HCT116 (cell line): Measurements from ENCODE around the gene USP10. TPM values are rescaled to one million over a fixed set of nuclear protein-coding genes. Genes with fewer than 3 reads are reported as not detected.

ENCODE experiments used
- ATAC-seq: fragments of 200-7000 bp; cut with Tn5 transposase; 2 replicates; pipeline ENCODE4 v1.9.1; 2020; ENCODE audit warnings: mild to moderate bottlenecking, moderate library complexity
- BruUV-seq: library from RNA; stranded (reverse); fragments of 400-500 nt; replicated peaks from 2 replicates; lab custom pipeline; 2021; lab: Mats Ljungman, UMichigan
- CTCF ChIA-PET: fragments of 300-600 bp; sonication (Branson Sonifier 250); formaldehyde crosslinking; loops from one replicate; lab custom pipeline; 2021; ENCODE audit warnings: antibody characterized with exemption; lab: Charles Lee
- POLR2A ChIA-PET: fragments of 300-600, 350-600 bp; sonication (Branson Sonifier 250); formaldehyde crosslinking; loops from one replicate; lab custom pipeline; 2021; ENCODE audit warnings: antibody characterized with exemption; lab: Charles Lee
- RAD21 ChIA-PET, 2 experiments: fragments of 300-600 bp; sonication (Branson Sonifier 250); formaldehyde crosslinking; loops; one replicate each; lab custom pipeline; 2023; ENCODE audit warnings: low total read pairs in 2 of 2; ENCODE audit not compliant: uncharacterized antibody in 2 of 2, unreplicated experiment in 2 of 2, low non-redundant PET in 1 of 2; lab: Charles Lee
- DNase-seq: peaks from one replicate; pipeline ENCODE4 v3.0.0-alpha.2; 2010; ENCODE audit warnings: low read depth, low spot score
- H2AFZ ChIP-seq: fragments of 200-600 bp; shearing (Covaris generic), sonication (generic); 2 replicates; pipeline ENCODE4 v1.6.1; 2017; ENCODE audit warnings: low read depth, mixed run types, mixed read lengths, antibody characterized with exemption, low read length; ENCODE audit not compliant: poor library complexity, severe bottlenecking
- H3K27ac ChIP-seq: 2 replicates; pipeline ENCODE4 v1.5.1; 2012; ENCODE audit warnings: low read depth, low read length
- H3K27me3 ChIP-seq: fragments of 200-600 bp; sonication (generic); 2 replicates; pipeline ENCODE4 v1.6.1; 2016; ENCODE audit warnings: mixed run types, low read length, mixed read lengths; ENCODE audit not compliant: insufficient read depth
- H3K36me3 ChIP-seq, 2 experiments: fragments of 200-500 bp in 1 of 2; fragments of 200-600 bp in 1 of 2; sonication (Bioruptor generic) in 1 of 2; sonication (generic) in 1 of 2; 2 replicates each; pipeline versions ENCODE4 v1.5.1 to v1.6.1; 2014 to 2016; ENCODE audit warnings: low read length in 2 of 2, inconsistent platforms in 1 of 2, mixed read lengths in 1 of 2, mixed run types in 1 of 2; ENCODE audit not compliant: insufficient read depth in 2 of 2, control insufficient read depth in 1 of 2
- H3K4me1 ChIP-seq, 2 experiments: fragments of 200-600 bp in 1 of 2; sonication (generic) in 1 of 2; 2 replicates each; pipeline versions ENCODE4 v1.5.1 to v1.6.1; 2012 to 2017; ENCODE audit warnings: low read length in 2 of 2, inconsistent platforms in 1 of 2, mild to moderate bottlenecking in 1 of 2, mixed read lengths in 1 of 2, mixed run types in 1 of 2, moderate library complexity in 1 of 2; ENCODE audit not compliant: insufficient read depth in 2 of 2, control insufficient read depth in 1 of 2
- H3K4me2 ChIP-seq: fragments of 200-600 bp; sonication (generic); 2 replicates; pipeline ENCODE4 v1.6.1; 2017; ENCODE audit warnings: mixed run types, low read length, mixed read lengths
- H3K4me3 ChIP-seq, 2 experiments: fragments of 200-600 bp in 1 of 2; sonication (generic) in 1 of 2; replicated peaks in 1 of 2; 2 replicates each; pipeline ENCODE4 v1.5.1; 2011 to 2016; ENCODE audit warnings: low read length in 2 of 2, control low read depth in 1 of 2, low read depth in 1 of 2, mild to moderate bottlenecking in 1 of 2, mixed read lengths in 1 of 2, mixed run types in 1 of 2
- H3K79me2 ChIP-seq: fragments of 200-600 bp; sonication (generic); 2 replicates; pipeline ENCODE4 v1.6.1; 2017; ENCODE audit warnings: mild to moderate bottlenecking, mixed run types, low read length, moderate library complexity, mixed read lengths; ENCODE audit not compliant: insufficient read depth
- H3K9ac ChIP-seq: fragments of 200-600 bp; sonication (generic); 2 replicates; pipeline ENCODE4 v1.6.1; 2016; ENCODE audit warnings: low read length, mixed read lengths
- H3K9me2 ChIP-seq: fragments of 200-600 bp; sonication (generic), shearing (Covaris generic); 2 replicates; pipeline ENCODE4 v1.6.1; 2017; ENCODE audit warnings: mixed run types, mild to moderate bottlenecking, moderate library complexity; ENCODE audit not compliant: insufficient read depth
- H3K9me3 ChIP-seq, 2 experiments: fragments of 200-500 bp in 1 of 2; fragments of 200-600 bp in 1 of 2; sonication (Bioruptor generic) in 1 of 2; sonication (generic) in 1 of 2; 2 replicates each; pipeline ENCODE4 v1.6.1; 2014 to 2017; ENCODE audit warnings: low read length in 2 of 2, mixed read lengths in 2 of 2, inconsistent platforms in 1 of 2, low read depth in 1 of 2, mild to moderate bottlenecking in 1 of 2, mixed run types in 1 of 2, moderate library complexity in 1 of 2; ENCODE audit not compliant: control insufficient read depth in 1 of 2, insufficient read depth in 1 of 2
- H4K20me1 ChIP-seq: fragments of 200-600 bp; sonication (generic), shearing (Covaris generic); 2 replicates; pipeline ENCODE4 v1.6.1; 2017; ENCODE audit warnings: mixed run types, mild to moderate bottlenecking, moderate library complexity; ENCODE audit not compliant: insufficient read depth
- CBX3 ChIP-seq: IDR thresholded peaks from 2 replicates; pipeline ENCODE4 v1.6.1; 2012; ENCODE audit warnings: low read depth
- CEBPB ChIP-seq: IDR thresholded peaks from 2 replicates; pipeline ENCODE4 v1.6.1; 2012; ENCODE audit warnings: low read depth
- CTCF ChIP-seq, 3 experiments: fragments of 200-600 bp in 1 of 3; sonication (generic) in 1 of 3; IDR thresholded peaks in 2 of 3; conservative IDR thresholded peaks in 1 of 3; 2 replicates each; pipeline ENCODE4 v1.5.1; 2012 to 2017; ENCODE audit warnings: low read depth in 2 of 3, low read length in 2 of 3, antibody characterized with exemption in 1 of 3, borderline replicate concordance in 1 of 3, control low read depth in 1 of 3, mild to moderate bottlenecking in 1 of 3, mixed read lengths in 1 of 3, mixed run types in 1 of 3, moderate library complexity in 1 of 3; ENCODE audit not compliant: insufficient read depth in 1 of 3
- EGR1 ChIP-seq: IDR thresholded peaks from 2 replicates; pipeline ENCODE4 v1.6.1; 2012; ENCODE audit warnings: low read depth
- ELF1 ChIP-seq: IDR thresholded peaks from 2 replicates; pipeline ENCODE4 v1.6.1; 2012; ENCODE audit warnings: low read depth, borderline replicate concordance
- EZH2 ChIP-seq: fragments of 200-600 bp; sonication (generic); IDR thresholded peaks from 2 replicates; pipeline ENCODE4 v1.6.1; 2017; ENCODE audit warnings: antibody characterized with exemption, mixed run types
- EZH2phosphoT487 ChIP-seq: fragments of 200-600 bp; IDR thresholded peaks from 2 replicates; pipeline ENCODE4 v1.6.1; 2018; ENCODE audit warnings: antibody characterized with exemption, borderline replicate concordance
- POLR2A ChIP-seq: IDR thresholded peaks from 2 replicates; pipeline ENCODE4 v1.7.0; 2011; ENCODE audit warnings: borderline replicate concordance; ENCODE audit not compliant: insufficient read depth, insufficient read length; ENCODE audit errors: extremely low read depth
- ZBTB33 ChIP-seq: IDR thresholded peaks from 2 replicates; pipeline ENCODE4 v1.6.1; 2011; ENCODE audit warnings: mild to moderate bottlenecking, low read length, moderate library complexity; ENCODE audit not compliant: insufficient replicate concordance; ENCODE audit errors: extremely low read depth
- ZFX ChIP-seq: fragments of 450-650 bp; IDR thresholded peaks from 2 replicates; pipeline ENCODE4 v1.6.1; 2017
- ZNF274 ChIP-seq: fragments of 200-500 bp; sonication (Bioruptor generic); IDR thresholded peaks from 2 replicates; pipeline ENCODE4 v1.6.1; 2014; ENCODE audit warnings: mild to moderate bottlenecking, low read depth, low read length, inconsistent platforms
- intact Hi-C: fragments of 100-400 bp; cut with micrococcal nuclease; formaldehyde crosslinking; loops from 2 replicates; pipeline ENCODE4 v1.10.0; 2022
- total RNA-seq: library from RNA; stranded (reverse); gene quantifications from one replicate; pipeline ENCODE4 v1.2.1, GENCODE V29; 2021; ENCODE audit not compliant: unreplicated experiment

Gene USP10
- total RNA-seq, 1 experiment from 2014 or later = 175 TPM

GRCh38 chr16:84785843-84786581 lies 86.2 kb downstream of the USP10 start:
- CTCF ChIA-PET = no interaction called here
- no peak for ATAC-seq
- H3K4me3 ChIP-seq = no peak overlapping the region
- no peak overlapping the region for H3K27ac ChIP-seq
- no peaks in the 10 kb centered on the region for H3K79me2 ChIP-seq
- H4K20me1 ChIP-seq = no peaks in the 10 kb centered on the region
- H3K4me2 ChIP-seq = no peak overlapping the region
- H3K9me3 ChIP-seq = no peaks in the 10 kb centered on the region
- no peak for DNase-seq
- no peak overlapping the region for H3K9ac ChIP-seq
- H3K27me3 ChIP-seq = no peaks in the 10 kb centered on the region
- no peak overlapping the region for H2AFZ ChIP-seq
- TF ChIP-seq EGR1 = no peak
- TF ChIP-seq EZH2 = no peak
- no peak for TF ChIP-seq ZFX
- no peak for TF ChIP-seq ZNF274
- no peak for TF ChIP-seq ELF1
- TF ChIP-seq CEBPB = no peak
- TF ChIP-seq POLR2A = no peak
- no peak for TF ChIP-seq ZBTB33
- TF ChIP-seq CTCF (IDR thresholded peaks at IDR 0.05 in 2 of 3, conservative IDR thresholded peaks at IDR 0.05 in 1 of 3; ENCODE audit: borderline replicate concordance in 1 of 3, insufficient read depth in 1 of 3, low read depth in 2 of 3, low read length in 2 of 3) = no peak
- TF ChIP-seq CBX3 = no peak
- TF ChIP-seq EZH2phosphoT487 = no peak
- TF ChIP-seq, all 23 proteins: peak for 0
- Histone ChIP-seq H3K4me1 (0 out of 4 replicates have a peak, but pooled peaks cover 0 to 2% of the 10 kb centered on the region in 2 experiments), H3K36me3 (no peaks in the 10 kb centered on the region), H3K9me2 (no peaks in the 10 kb centered on the region)
- RAD21 ChIA-PET = no interaction called here
- POLR2A ChIA-PET = no interaction called here
- intact Hi-C loops = no loop called here
- no TSS peak for BruUV-seq
